SK-N-SH treated with all-trans-retinoic acid at 6 μM for 48 hours (cell line): ENCODE data around the gene HOXA13.

ENCODE experiments used
- ATAC-seq: fragments of 200-7000 bp; cut with Tn5 transposase; 3 replicates; pipeline ENCODE4 v1.9.1; 2020; ENCODE audit warnings: mild to moderate bottlenecking, moderate library complexity
- ARNTL ChIP-seq: fragments of 450-650 bp; formaldehyde crosslinking; IDR thresholded peaks from 2 replicates; pipeline ENCODE4 v1.5.0; 2020; ENCODE audit warnings: low read depth, mild to moderate bottlenecking, moderate library complexity, borderline replicate concordance
- BACH2 ChIP-seq: fragments of 250-450 bp; sonication (Bioruptor Pico); IDR thresholded peaks from 2 replicates; pipeline ENCODE4 v1.9.0; 2021; ENCODE audit warnings: mild to moderate bottlenecking, borderline replicate concordance
- CSDC2 ChIP-seq: fragments of 250-450 bp; sonication (Bioruptor Pico); IDR thresholded peaks from 2 replicates; pipeline ENCODE4 v1.5.0; 2020; ENCODE audit warnings: mild to moderate bottlenecking, moderate library complexity
- ESRRG ChIP-seq: fragments of 250-450 bp; sonication (Bioruptor Pico); IDR thresholded peaks from 2 replicates; pipeline ENCODE4 v1.6.1; 2021; ENCODE audit warnings: mild to moderate bottlenecking
- GLIS3 ChIP-seq: fragments of 250-450 bp; sonication (Bioruptor Pico); IDR thresholded peaks from 2 replicates; pipeline ENCODE4 v1.5.0; 2020; ENCODE audit warnings: mild to moderate bottlenecking, moderate library complexity
- ISL1 ChIP-seq: fragments of 250-450 bp; sonication (Bioruptor Pico); IDR thresholded peaks from 2 replicates; pipeline ENCODE4 v2.1.2; 2022; ENCODE audit warnings: mild to moderate bottlenecking, moderate library complexity
- PATZ1 ChIP-seq: fragments of 250-450 bp; sonication (Bioruptor Pico); IDR thresholded peaks from 2 replicates; pipeline ENCODE4 v1.8.0; 2020; ENCODE audit warnings: mild to moderate bottlenecking, moderate library complexity, borderline replicate concordance
- PPARA ChIP-seq: fragments of 250-450 bp; sonication (Bioruptor Pico); IDR thresholded peaks from 2 replicates; pipeline ENCODE4 v1.5.0; 2020; ENCODE audit warnings: mild to moderate bottlenecking, borderline replicate concordance
- RARB ChIP-seq: fragments of 250-450 bp; sonication (Bioruptor Pico); IDR thresholded peaks from 2 replicates; pipeline ENCODE4 v1.8.0; 2021; ENCODE audit warnings: mild to moderate bottlenecking, moderate library complexity
- SNAI2 ChIP-seq: fragments of 250-450 bp; sonication (Bioruptor Pico); IDR thresholded peaks from 2 replicates; pipeline ENCODE4 v1.5.0; 2020; ENCODE audit warnings: mild to moderate bottlenecking, moderate library complexity
- TCF4 ChIP-seq: fragments of 250-450 bp; sonication (Bioruptor Pico); IDR thresholded peaks from 2 replicates; pipeline ENCODE4 v1.8.0; 2021; ENCODE audit warnings: mild to moderate bottlenecking, moderate library complexity, borderline replicate concordance
- TSHZ2 ChIP-seq: fragments of 250-450 bp; sonication (Bioruptor Pico); IDR thresholded peaks from 2 replicates; pipeline ENCODE4 v1.5.0; 2020; ENCODE audit warnings: mild to moderate bottlenecking, moderate library complexity
- ZC3H10 ChIP-seq: fragments of 250-450 bp; sonication (Bioruptor Pico); IDR thresholded peaks from 2 replicates; pipeline ENCODE4 v1.5.1; 2021; ENCODE audit warnings: mild to moderate bottlenecking, moderate library complexity
- ZFP30 ChIP-seq: fragments of 450-650 bp; formaldehyde crosslinking; IDR thresholded peaks from 2 replicates; pipeline ENCODE4 v1.5.0; 2022; ENCODE audit warnings: mild to moderate bottlenecking, moderate library complexity
- ZNF565 ChIP-seq: fragments of 450-650 bp; formaldehyde crosslinking; conservative IDR thresholded peaks from 2 replicates; pipeline ENCODE4 v1.5.0; 2020; ENCODE audit warnings: low read depth, mild to moderate bottlenecking, moderate library complexity
- ZNF70 ChIP-seq: fragments of 450-650 bp; formaldehyde crosslinking; IDR thresholded peaks from 2 replicates; pipeline ENCODE4 v1.5.0; 2020; ENCODE audit warnings: mild to moderate bottlenecking, moderate library complexity
- ZNF8 ChIP-seq: fragments of 450-650 bp; formaldehyde crosslinking; IDR thresholded peaks from 2 replicates; pipeline ENCODE4 v1.5.0; 2020; ENCODE audit warnings: mild to moderate bottlenecking, moderate library complexity
- TF ChIP-seq, protein P1 (sequence below): fragments of 250-450 bp; sonication (Bioruptor Pico); IDR thresholded peaks from 2 replicates; pipeline ENCODE4 v1.5.1; 2021; ENCODE audit warnings: mild to moderate bottlenecking, moderate library complexity
- TF ChIP-seq, protein P2 (sequence below): fragments of 250-450 bp; sonication (Bioruptor Pico); IDR thresholded peaks from 2 replicates; pipeline ENCODE4 v1.5.1; 2020; ENCODE audit warnings: low read depth, mild to moderate bottlenecking, moderate library complexity
- TF ChIP-seq, protein P3 (sequence below): fragments of 250-450 bp; sonication (Bioruptor Pico); IDR thresholded peaks from 2 replicates; pipeline ENCODE4 v1.8.0; 2021; ENCODE audit warnings: low read depth, mild to moderate bottlenecking, moderate library complexity, borderline replicate concordance

The HOXA13 gene

DNA sequence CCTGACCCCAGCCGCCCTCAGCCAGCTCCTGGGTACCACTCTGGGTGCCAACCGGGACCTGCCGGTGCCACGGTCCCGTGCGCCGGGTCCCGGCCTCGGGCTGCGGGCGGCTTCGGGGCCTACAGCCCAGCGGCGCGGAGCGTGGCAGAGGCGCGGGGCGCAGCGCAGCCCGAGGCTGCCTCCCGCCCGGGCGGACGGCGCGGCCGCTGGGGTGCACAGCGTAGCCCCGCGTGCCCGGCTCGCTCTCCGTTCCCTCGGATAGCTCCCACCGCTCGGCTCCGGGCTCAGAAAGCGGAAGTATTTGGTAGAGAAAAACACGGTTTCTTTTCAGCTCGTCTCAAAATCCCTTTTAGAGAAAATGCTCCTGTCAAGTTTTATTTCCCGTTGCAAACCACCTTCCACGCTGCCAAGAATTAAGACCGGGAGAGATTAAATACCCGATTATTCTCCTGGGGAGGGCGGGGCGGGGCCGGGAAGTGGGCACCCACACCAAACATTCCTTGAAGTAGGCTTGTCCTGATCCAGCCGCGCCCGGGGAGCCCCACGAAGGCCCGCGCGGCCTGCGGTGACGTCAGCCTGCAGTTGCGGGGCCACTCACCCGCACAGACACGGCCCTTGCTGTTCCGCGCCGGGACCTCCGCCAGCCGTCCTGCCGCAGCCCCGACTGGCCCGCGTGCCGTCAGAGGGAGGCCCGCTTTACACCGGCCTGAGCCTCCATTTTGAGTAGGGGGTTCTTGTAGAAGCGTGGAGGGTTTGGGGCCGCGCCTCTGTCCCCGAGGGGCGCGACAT is 7.2 kb downstream of the HOXA13 start (continued):
- TF ChIP-seq ZNF565 (CRISPR knock-in tag) (no peak), ISL1 (CRISPR knock-in tag) (no peak)

GRCh38 chr7:27191833-27192545 is 7.9 kb downstream of the HOXA13 start:
- TF ChIP-seq ESRRG (no peak), ZNF8 (CRISPR knock-in tag) (no peak), ISL1 (CRISPR knock-in tag) (no peak), TSHZ2 (CRISPR knock-in tag) (no peak), ARNTL (CRISPR knock-in tag) (no peak), GLIS3 (CRISPR knock-in tag) (no peak), PPARA (CRISPR knock-in tag) (no peak), ZC3H10 (CRISPR knock-in tag) (no peak), PATZ1 (CRISPR knock-in tag) (no peak), BACH2 (CRISPR knock-in tag) (no peak), TCF4 (no peak), CSDC2 (CRISPR knock-in tag) (no peak), ZNF70 (CRISPR knock-in tag) (no peak), ZFP30 (CRISPR knock-in tag) (no peak), RARB (no peak), SNAI2 (CRISPR knock-in tag) (no peak), ZNF565 (CRISPR knock-in tag) (no peak)
- TF ChIP-seq, protein P1, sequence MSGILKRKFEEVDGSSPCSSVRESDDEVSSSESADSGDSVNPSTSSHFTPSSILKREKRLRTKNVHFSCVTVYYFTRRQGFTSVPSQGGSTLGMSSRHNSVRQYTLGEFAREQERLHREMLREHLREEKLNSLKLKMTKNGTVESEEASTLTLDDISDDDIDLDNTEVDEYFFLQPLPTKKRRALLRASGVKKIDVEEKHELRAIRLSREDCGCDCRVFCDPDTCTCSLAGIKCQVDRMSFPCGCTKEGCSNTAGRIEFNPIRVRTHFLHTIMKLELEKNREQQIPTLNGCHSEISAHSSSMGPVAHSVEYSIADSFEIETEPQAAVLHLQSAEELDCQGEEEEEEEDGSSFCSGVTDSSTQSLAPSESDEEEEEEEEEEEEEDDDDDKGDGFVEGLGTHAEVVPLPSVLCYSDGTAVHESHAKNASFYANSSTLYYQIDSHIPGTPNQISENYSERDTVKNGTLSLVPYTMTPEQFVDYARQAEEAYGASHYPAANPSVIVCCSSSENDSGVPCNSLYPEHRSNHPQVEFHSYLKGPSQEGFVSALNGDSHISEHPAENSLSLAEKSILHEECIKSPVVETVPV (CRISPR knock-in tag), result no peak
- TF ChIP-seq, protein P2, sequence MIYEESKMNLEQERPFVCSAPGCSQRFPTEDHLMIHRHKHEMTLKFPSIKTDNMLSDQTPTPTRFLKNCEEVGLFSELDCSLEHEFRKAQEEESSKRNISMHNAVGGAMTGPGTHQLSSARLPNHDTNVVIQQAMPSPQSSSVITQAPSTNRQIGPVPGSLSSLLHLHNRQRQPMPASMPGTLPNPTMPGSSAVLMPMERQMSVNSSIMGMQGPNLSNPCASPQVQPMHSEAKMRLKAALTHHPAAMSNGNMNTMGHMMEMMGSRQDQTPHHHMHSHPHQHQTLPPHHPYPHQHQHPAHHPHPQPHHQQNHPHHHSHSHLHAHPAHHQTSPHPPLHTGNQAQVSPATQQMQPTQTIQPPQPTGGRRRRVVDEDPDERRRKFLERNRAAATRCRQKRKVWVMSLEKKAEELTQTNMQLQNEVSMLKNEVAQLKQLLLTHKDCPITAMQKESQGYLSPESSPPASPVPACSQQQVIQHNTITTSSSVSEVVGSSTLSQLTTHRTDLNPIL (CRISPR knock-in tag), result no peak
- TF ChIP-seq, protein P3, sequence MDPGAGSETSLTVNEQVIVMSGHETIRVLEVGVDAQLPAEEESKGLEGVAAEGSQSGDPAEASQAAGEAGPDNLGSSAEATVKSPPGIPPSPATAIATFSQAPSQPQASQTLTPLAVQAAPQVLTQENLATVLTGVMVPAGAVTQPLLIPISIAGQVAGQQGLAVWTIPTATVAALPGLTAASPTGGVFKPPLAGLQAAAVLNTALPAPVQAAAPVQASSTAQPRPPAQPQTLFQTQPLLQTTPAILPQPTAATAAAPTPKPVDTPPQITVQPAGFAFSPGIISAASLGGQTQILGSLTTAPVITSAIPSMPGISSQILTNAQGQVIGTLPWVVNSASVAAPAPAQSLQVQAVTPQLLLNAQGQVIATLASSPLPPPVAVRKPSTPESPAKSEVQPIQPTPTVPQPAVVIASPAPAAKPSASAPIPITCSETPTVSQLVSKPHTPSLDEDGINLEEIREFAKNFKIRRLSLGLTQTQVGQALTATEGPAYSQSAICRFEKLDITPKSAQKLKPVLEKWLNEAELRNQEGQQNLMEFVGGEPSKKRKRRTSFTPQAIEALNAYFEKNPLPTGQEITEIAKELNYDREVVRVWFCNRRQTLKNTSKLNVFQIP (CRISPR knock-in tag), result no peak
- ATAC-seq, result no peak; the same call in 2 of the 3 replicates
